MM.1S (cell line): Measurements from ENCODE around the gene HIPK3.
A peak's percentile ranks its signal among the peaks of the same experiment; 100 is the strongest.

ENCODE experiments used
- DNase-seq: peaks from one replicate; pipeline ENCODE4 v3.0.0-alpha.2; 2015
- H2AFZ ChIP-seq: fragments of 300-600 bp; sonication (generic); 2 replicates; pipeline ENCODE4 v1.6.0; 2016; ENCODE audit warnings: antibody characterized with exemption, low read length
- H3F3A ChIP-seq: fragments of 300-600 bp; sonication (generic); 2 replicates; pipeline ENCODE4 v1.6.1; 2016; ENCODE audit warnings: mild to moderate bottlenecking, antibody characterized with exemption, low read length, moderate library complexity, mixed read lengths; ENCODE audit not compliant: insufficient read depth
- H3K27ac ChIP-seq: fragments of 300-600 bp; sonication (generic); 2 replicates; pipeline ENCODE4 v1.5.1; 2016; ENCODE audit warnings: mild to moderate bottlenecking, low read length
- H3K27me3 ChIP-seq: fragments of 300-600 bp; sonication (generic); replicated peaks from 2 replicates; pipeline ENCODE4 v1.6.0; 2016; ENCODE audit warnings: low read length; ENCODE audit not compliant: insufficient read depth
- H3K36me3 ChIP-seq: fragments of 300-600 bp; sonication (generic); replicated peaks from 2 replicates; pipeline ENCODE4 v1.6.1; 2016; ENCODE audit warnings: mild to moderate bottlenecking, low read length, mixed read lengths; ENCODE audit not compliant: insufficient read depth
- H3K4me1 ChIP-seq: fragments of 300-600 bp; sonication (generic); 2 replicates; pipeline ENCODE4 v1.6.1; 2016; ENCODE audit warnings: low read length, mixed read lengths
- H3K4me2 ChIP-seq: fragments of 300-600 bp; sonication (generic); 2 replicates; pipeline ENCODE4 v1.6.0; 2016; ENCODE audit warnings: low read depth, low read length
- H3K4me3 ChIP-seq: fragments of 300-600 bp; sonication (generic); 2 replicates; pipeline ENCODE4 v1.5.1; 2016; ENCODE audit warnings: low read length, mixed read lengths
- H3K79me2 ChIP-seq: fragments of 300-600 bp; sonication (generic); 2 replicates; pipeline ENCODE4 v1.6.1; 2016; ENCODE audit warnings: mixed run types, low read length, mixed read lengths
- H3K9ac ChIP-seq: fragments of 300-600 bp; sonication (generic); 2 replicates; pipeline ENCODE4 v1.6.1; 2016; ENCODE audit warnings: low read length, mixed read lengths
- H3K9me2 ChIP-seq: fragments of 300-600 bp; sonication (generic); replicated peaks from 2 replicates; pipeline ENCODE4 v1.6.1; 2016; ENCODE audit warnings: mild to moderate bottlenecking, low read length, mixed read lengths; ENCODE audit not compliant: insufficient read depth
- H3K9me3 ChIP-seq: fragments of 300-600 bp; sonication (generic); replicated peaks from 2 replicates; pipeline ENCODE4 v1.6.1; 2016; ENCODE audit warnings: mild to moderate bottlenecking, low read length, mixed read lengths; ENCODE audit not compliant: insufficient read depth
- H4K20me1 ChIP-seq: fragments of 300-600 bp; sonication (generic); 2 replicates; pipeline ENCODE4 v1.6.1; 2016; ENCODE audit warnings: mild to moderate bottlenecking, low read length, moderate library complexity, mixed read lengths; ENCODE audit not compliant: insufficient read depth
- CTCF ChIP-seq: fragments of 300-600 bp; sonication (generic); IDR thresholded peaks from 2 replicates; pipeline ENCODE4 v1.5.1; 2016; ENCODE audit warnings: antibody characterized with exemption, low read length, mixed read lengths
- EZH2 ChIP-seq: fragments of 300-600 bp; sonication (generic); optimal IDR thresholded peaks from 2 replicates; pipeline ENCODE3; 2017; ENCODE audit warnings: low read depth, mild to moderate bottlenecking, antibody characterized with exemption, low read length, mixed read lengths
- EZH2phosphoT487 ChIP-seq: fragments of 300-600 bp; sonication (generic); IDR thresholded peaks from 2 replicates; pipeline ENCODE4 v1.6.1; 2018; ENCODE audit warnings: antibody characterized with exemption, low read length

Gene HIPK3

GRCh38 chr11:33256813-33257159, 395 bp upstream of the HIPK3 start:
- peak overlapping the region; percentile 84 for H3K9ac ChIP-seq
- DNase-seq: no peak

GRCh38 chr11:33257897-33258630, 883 bp downstream of the HIPK3 start:
- peak overlapping the region; percentile 95 for H2AFZ ChIP-seq
- no peaks in the 10 kb centered on the region for H3K27me3 ChIP-seq
- TF ChIP-seq EZH2 (no peak), CTCF (peak; percentile 23; the same call in 1 of the 2 replicates)
- H3K27ac ChIP-seq: peak overlapping the region; percentile 88
- DNase-seq: peak; percentile 73
- no peaks in the 10 kb centered on the region for H3K9me2 ChIP-seq
- H4K20me1 ChIP-seq: 0 out of 2 replicates have a peak, but pooled peaks cover 6% of the 10 kb centered on the region
- peak overlapping the region; percentile 48 for H3K4me2 ChIP-seq
- no peaks in the 10 kb centered on the region for H3K9me3 ChIP-seq
- peaks cover 10% of the 10 kb centered on the region; the same call in 1 of the 2 replicates for H3K4me1 ChIP-seq
- H3K36me3 ChIP-seq: no peaks in the 10 kb centered on the region
- H3K4me3 ChIP-seq: peak overlapping the region; percentile 93
- H3K79me2 ChIP-seq: peaks cover 56% of the 10 kb centered on the region
- peak overlapping the region; percentile 99 for H3K9ac ChIP-seq
- peaks cover 19% of the 10 kb centered on the region for H3F3A ChIP-seq

More at GRCh38 chr11:33256813-33257159, 395 bp upstream of the HIPK3 start:
- Histone ChIP-seq H3K9me3 (no peaks in the 10 kb centered on the region), H3K4me3 (peak overlapping the region; percentile 85), H3K36me3 (no peaks in the 10 kb centered on the region), H3K27ac (no peak overlapping the region), H2AFZ (peak overlapping the region; percentile 100), H3K4me1 (peaks cover 10% of the 10 kb centered on the region; the same call in 1 of the 2 replicates), H3K9me2 (no peaks in the 10 kb centered on the region), H4K20me1 (0 out of 2 replicates have a peak, but pooled peaks cover 3% of the 10 kb centered on the region), H3F3A (peaks cover 19% of the 10 kb centered on the region), H3K27me3 (no peaks in the 10 kb centered on the region), H3K79me2 (peaks cover 44% of the 10 kb centered on the region), H3K4me2 (peak overlapping the region; percentile 87)
- TF ChIP-seq EZH2 (no peak), EZH2phosphoT487 (no peak), CTCF (no peak)

- Histone ChIP-seq H3K4me3 (peak overlapping the region; percentile 93), H3K27me3 (no peaks in the 10 kb centered on the region), H2AFZ (peak overlapping the region; percentile 95), H4K20me1 (0 out of 2 replicates have a peak, but pooled peaks cover 6% of the 10 kb centered on the region), H3K4me1 (peaks cover 10% of the 10 kb centered on the region; the same call in 1 of the 2 replicates), H3K27ac (peak overlapping the region; percentile 88), H3K79me2 (peaks cover 62% of the 10 kb centered on the region), H3K9ac (peak overlapping the region; percentile 99), H3K4me2 (peak overlapping the region; percentile 48), H3F3A (peaks cover 19% of the 10 kb centered on the region), H3K9me3 (no peaks in the 10 kb centered on the region), H3K9me2 (no peaks in the 10 kb centered on the region), H3K36me3 (no peaks in the 10 kb centered on the region)
- peak; percentile 51 for DNase-seq
- TF ChIP-seq EZH2: no peak
- no peak for TF ChIP-seq EZH2phosphoT487
- no peak for TF ChIP-seq CTCF
These were observed 1.5 kb downstream of the HIPK3 start for GRCh38 chr11:33258631-33259205.
